Effector CD4-positive, alpha-beta T cell (primary cell): Measurements from ENCODE around the gene POLE3.
"Not testable (repeated sequence)": the region's sequence is repeated elsewhere in the genome, so short reads cannot be mapped to it uniquely, and the experiment has no call there.

Experiments used
- DNase-seq: peaks from one replicate; pipeline ENCODE4 v3.0.0-alpha.2; 2020

The POLE3 gene

GRCh38 chr9:113375057-113376023, 35.1 kb downstream of the POLE3 start:
- no peak for DNase-seq

DNA sequence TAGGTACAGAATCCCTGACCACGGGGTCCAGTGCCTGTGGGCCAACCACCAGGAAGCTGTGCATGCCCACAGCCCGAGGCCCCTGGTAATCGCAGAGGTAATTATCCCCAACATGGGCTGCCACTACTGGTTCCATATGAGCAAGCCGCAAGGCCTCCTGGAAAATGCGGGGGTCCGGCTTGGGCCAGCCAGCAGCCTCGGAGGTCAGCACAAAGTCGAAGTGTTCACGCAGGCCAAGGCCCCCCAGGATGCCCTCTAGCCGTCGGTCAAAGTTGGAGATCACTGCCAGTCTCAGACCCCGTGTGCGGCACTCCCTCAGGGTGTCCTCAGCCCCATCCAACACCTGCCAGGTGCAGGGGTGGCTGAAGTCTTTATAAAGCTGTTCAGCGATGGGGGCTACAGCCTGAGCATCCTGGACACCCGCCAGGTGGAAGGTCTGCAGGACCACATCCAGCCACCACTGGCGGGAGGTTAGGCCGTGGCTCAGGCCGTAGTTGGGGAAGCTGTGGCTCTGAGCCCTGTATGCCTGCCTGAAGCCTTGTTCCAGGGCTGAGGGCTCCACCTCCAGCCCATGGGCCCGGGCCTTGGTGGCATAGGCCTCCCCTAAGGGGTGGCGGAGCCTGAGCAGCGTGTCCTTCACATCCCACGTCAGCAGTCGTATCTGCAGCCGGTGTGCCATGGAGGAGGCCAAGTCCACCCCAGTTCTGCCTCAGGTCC, 36.6 kb downstream of the POLE3 start:
- no peak for DNase-seq

GRCh38 chr9:113373256-113373655, 37.2 kb downstream of the POLE3 start:
- no peak for DNase-seq

GRCh38 chr9:113372059-113372458, 38.4 kb downstream of the POLE3 start:
- no peak for DNase-seq

- no peak for DNase-seq
These were observed 39.6 kb downstream of the POLE3 start for GRCh38 chr9:113370806-113371325.

GRCh38 chr9:113369855-113370140, 40.7 kb downstream of the POLE3 start:
- no peak for DNase-seq

DNA sequence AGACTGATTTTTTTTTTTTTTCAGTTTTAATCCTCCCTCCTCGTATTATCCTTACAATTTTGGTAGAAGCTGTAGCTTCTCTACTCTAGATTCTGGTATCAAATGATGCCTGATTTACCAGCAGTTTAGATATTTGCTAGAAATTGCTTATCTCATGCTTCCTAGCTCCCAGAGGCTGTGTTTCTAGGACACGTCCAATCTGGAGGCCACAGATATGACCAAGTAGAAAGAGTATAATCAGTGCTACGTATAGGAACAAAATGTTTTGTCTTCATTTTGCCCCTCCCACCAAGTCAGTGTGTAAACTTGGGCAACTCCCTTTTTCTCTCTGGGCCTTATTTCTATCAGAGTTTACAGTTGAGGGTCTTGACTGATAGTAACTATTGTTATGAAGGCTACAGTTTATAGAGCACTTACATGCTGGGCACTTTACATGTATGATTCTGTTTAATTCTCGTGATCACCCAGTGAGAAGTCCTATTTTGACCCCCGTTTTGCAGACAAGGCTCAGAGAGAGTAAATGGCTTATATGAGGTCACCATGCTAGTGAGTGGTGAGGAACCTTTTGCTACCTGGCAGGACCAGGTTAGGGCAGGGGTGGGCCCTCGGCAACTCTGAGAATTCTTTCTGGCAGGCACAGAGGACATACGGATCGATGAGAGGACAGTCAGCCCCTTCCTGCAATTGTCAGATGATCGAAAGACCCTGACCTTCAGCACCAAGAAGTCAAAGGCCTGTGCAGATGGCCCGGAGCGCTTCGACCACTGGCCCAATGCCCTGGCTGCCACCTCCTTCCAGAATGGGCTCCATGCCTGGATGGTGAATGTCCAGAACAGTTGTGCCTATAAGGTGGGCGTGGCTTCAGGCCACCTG, 41.3 kb downstream of the POLE3 start:
- no peak for DNase-seq

GRCh38 chr9:113368348-113368981, 42.0 kb downstream of the POLE3 start:
- no peak for DNase-seq

GRCh38 chr9:113365652-113366051, 44.8 kb downstream of the POLE3 start:
- not testable (repeated sequence) for DNase-seq

GRCh38 chr9:113364951-113365350, 45.5 kb downstream of the POLE3 start:
- DNase-seq: no peak

DNA sequence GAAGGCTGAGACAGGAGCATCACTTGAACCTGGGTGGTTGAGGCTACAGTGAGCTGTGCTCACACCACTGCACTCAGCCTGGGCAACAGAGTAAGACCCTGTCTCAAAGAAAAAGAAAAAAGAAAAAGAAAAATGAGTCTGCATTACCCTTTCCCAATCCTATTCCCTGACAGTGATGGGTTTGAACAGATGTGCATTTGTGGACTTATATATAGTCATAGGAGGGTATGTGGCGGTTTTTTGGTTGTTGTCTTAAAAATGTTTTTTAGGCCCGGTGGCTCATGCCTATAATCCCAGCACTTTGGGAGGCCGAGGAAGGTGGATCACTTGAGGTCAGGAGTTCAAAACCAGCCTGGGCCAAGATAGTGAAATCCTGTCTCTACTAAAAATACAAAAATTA, 47.1 kb downstream of the POLE3 start:
- no peak for DNase-seq

DNA sequence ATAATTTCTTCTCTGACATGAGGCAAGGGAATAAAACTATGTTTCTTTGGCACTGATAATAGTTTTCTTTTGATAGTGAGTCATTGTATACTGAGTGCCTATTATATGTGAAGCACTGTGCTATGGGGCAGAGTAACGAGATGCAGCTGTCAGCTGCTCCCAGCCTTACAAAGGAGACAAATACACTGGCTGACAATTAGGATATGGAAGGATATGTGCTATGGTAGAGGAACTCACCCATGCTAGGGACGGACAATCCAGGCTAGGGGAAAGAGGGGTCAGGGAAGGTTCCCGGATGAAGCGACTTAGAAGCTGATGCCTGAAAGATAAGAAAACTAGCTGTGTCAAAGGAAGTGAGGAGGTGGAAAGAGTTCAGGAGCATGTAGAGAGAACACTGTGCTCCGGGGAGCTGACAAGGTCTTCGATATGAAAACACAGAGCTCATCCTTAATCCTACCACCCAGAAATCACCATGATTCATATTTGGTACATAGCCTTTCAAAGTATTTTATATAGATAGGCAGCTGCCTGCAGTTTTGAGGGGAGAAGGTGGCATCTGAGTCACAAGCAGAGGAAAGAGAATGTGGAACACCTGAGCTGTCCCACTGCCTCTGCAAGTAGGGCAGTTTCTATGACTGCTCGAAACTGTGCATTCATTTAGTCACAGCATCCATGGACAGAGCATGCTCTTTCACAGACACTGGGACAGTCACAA, 49.0 kb downstream of the POLE3 start:
- no peak for DNase-seq

- no peak for DNase-seq
These were observed 50.1 kb downstream of the POLE3 start for GRCh38 chr9:113360242-113360842.

DNA sequence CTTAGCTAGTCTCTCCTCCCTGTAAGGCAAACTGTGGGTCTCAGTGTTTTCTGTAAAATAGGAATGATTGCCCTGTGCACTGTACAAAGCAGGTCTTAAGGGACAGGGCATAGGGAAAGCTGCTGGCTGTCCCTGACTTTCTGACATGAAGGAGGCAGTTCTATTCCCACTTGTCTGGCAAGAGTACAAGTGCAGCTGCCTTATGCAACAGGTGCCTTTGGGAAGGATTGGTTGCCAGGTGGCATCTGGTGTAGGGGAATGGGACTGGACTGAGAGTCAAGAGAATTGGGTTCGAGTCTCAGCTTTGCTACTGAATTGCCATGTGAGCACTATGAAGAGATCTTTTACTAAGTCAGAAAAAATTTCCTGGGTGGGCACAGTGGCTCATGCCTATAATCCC, 51.1 kb downstream of the POLE3 start:
- no peak for DNase-seq
